ENCODE measurements around the gene STK10.

The STK10 gene

DNA sequence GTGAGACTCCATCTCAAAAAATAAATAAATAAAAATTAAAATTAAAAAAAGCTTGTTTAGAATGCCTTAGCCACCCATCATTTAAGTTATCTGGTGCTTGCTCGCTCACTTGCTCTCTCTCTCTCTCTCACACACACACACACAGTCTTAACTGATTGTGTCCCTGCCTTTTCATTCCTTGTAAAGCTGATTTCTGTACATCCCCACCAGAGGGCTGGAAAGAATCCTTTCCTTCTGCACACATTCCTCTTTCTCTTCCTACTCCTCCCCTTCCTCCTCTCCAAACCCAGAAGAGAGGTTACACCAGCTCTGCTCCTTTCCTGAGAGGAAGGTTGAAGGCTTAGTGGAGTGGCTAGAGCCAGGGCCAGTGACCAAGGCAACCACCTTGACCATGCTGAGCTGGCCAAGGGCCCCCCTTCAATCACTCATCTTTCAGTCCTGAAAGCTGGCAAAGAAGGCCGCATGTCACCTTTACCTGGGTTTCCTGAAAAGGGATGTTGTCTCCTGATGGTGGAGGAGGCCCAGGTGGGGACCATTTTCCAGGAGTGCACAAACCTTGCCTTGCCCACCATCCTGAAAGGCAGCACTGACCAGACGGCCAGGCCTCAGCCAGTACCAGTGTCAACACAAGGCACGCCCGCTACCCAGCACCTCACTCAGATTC lies 25.6 kb downstream of the STK10 start:
- no peak overlapping the region for H3K4me3 ChIP-seq (replicated peaks; ENCODE audit: insufficient read depth, low read length)
- TF ChIP-seq, protein P1, sequence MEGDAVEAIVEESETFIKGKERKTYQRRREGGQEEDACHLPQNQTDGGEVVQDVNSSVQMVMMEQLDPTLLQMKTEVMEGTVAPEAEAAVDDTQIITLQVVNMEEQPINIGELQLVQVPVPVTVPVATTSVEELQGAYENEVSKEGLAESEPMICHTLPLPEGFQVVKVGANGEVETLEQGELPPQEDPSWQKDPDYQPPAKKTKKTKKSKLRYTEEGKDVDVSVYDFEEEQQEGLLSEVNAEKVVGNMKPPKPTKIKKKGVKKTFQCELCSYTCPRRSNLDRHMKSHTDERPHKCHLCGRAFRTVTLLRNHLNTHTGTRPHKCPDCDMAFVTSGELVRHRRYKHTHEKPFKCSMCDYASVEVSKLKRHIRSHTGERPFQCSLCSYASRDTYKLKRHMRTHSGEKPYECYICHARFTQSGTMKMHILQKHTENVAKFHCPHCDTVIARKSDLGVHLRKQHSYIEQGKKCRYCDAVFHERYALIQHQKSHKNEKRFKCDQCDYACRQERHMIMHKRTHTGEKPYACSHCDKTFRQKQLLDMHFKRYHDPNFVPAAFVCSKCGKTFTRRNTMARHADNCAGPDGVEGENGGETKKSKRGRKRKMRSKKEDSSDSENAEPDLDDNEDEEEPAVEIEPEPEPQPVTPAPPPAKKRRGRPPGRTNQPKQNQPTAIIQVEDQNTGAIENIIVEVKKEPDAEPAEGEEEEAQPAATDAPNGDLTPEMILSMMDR (IDR thresholded peaks at IDR 0.05; ENCODE audit: insufficient read depth, low read length), result no peak
- TF ChIP-seq SPI1 (IDR thresholded peaks at IDR 0.05; ENCODE audit: borderline replicate concordance, low read depth) (no peak), GABPA (IDR thresholded peaks at IDR 0.05; ENCODE audit: low read depth) (no peak), POLR2AphosphoS5 (IDR thresholded peaks at IDR 0.05; ENCODE audit: low read depth) (no peak)
- TF ChIP-seq, protein P2, sequence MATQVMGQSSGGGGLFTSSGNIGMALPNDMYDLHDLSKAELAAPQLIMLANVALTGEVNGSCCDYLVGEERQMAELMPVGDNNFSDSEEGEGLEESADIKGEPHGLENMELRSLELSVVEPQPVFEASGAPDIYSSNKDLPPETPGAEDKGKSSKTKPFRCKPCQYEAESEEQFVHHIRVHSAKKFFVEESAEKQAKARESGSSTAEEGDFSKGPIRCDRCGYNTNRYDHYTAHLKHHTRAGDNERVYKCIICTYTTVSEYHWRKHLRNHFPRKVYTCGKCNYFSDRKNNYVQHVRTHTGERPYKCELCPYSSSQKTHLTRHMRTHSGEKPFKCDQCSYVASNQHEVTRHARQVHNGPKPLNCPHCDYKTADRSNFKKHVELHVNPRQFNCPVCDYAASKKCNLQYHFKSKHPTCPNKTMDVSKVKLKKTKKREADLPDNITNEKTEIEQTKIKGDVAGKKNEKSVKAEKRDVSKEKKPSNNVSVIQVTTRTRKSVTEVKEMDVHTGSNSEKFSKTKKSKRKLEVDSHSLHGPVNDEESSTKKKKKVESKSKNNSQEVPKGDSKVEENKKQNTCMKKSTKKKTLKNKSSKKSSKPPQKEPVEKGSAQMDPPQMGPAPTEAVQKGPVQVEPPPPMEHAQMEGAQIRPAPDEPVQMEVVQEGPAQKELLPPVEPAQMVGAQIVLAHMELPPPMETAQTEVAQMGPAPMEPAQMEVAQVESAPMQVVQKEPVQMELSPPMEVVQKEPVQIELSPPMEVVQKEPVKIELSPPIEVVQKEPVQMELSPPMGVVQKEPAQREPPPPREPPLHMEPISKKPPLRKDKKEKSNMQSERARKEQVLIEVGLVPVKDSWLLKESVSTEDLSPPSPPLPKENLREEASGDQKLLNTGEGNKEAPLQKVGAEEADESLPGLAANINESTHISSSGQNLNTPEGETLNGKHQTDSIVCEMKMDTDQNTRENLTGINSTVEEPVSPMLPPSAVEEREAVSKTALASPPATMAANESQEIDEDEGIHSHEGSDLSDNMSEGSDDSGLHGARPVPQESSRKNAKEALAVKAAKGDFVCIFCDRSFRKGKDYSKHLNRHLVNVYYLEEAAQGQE (IDR thresholded peaks at IDR 0.05; ENCODE audit: insufficient replicate concordance, low read depth), result no peak
- no peak overlapping the region for H3K27ac ChIP-seq (replicated peaks)
- H3K27me3 ChIP-seq (ENCODE audit: insufficient read depth, poor library complexity, severe bottlenecking), result no peaks in the 10 kb centered on the region
- DNase-seq (ENCODE audit: low read depth in 1 of 2, low spot score in 1 of 2), result no peak

DNA sequence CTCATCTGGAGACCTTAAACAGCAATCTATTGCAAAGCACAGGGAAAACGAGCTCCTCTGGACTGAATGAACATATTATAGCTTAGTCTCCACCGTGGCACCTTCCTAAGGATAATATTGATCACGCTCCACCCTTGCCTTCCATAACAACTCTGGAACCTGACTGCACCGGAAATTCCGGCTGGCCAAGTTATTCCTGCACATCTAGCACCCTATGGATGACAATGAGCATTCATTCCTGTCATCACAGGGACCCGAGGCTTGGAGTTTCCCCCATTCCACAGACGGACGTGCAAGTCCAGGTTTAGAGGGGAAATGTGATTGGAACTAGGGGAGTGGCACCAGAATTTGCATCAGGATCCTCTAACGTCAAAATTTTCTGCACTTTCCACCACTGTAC lies 27.5 kb downstream of the STK10 start:
- Histone ChIP-seq H3K4me3 (replicated peaks; ENCODE audit: insufficient read depth, low read length) (no peak overlapping the region), H3K27ac (replicated peaks) (no peak overlapping the region), H3K27me3 (ENCODE audit: insufficient read depth, poor library complexity, severe bottlenecking) (no peaks in the 10 kb centered on the region)
- DNase-seq (ENCODE audit: low read depth in 1 of 2, low spot score in 1 of 2), result no peak
- TF ChIP-seq POLR2AphosphoS5 (IDR thresholded peaks at IDR 0.05; ENCODE audit: low read depth) (no peak), GABPA (IDR thresholded peaks at IDR 0.05; ENCODE audit: low read depth) (no peak), SPI1 (IDR thresholded peaks at IDR 0.05; ENCODE audit: borderline replicate concordance, low read depth) (no peak)
- TF ChIP-seq, protein P2 (IDR thresholded peaks at IDR 0.05; ENCODE audit: insufficient replicate concordance, low read depth), result no peak
- TF ChIP-seq, protein P1 (IDR thresholded peaks at IDR 0.05; ENCODE audit: insufficient read depth, low read length), result no peak

DNA sequence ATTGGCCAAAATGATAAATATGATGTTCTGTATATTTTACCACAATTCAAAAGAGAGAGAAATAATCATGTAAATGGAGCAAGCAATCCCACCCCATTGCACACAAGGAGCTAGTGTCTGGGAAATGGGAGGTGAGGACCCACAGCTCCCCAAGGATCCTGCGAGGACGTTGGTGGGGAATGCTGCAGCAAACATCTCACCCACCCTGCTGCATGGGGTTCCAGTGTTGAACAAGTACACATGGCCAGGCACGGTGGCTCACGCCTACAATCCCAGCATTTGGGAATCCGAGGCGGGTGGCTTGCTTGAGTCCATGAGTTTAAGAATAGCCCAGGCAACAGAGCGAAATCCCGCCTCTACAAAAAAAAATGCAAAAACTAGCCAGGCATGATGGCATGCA lies 29.0 kb downstream of the STK10 start:
- no peak for DNase-seq (ENCODE audit: low read depth in 1 of 2, low spot score in 1 of 2)
- TF ChIP-seq, protein P1 (IDR thresholded peaks at IDR 0.05; ENCODE audit: insufficient read depth, low read length), result no peak
- TF ChIP-seq, protein P2 (IDR thresholded peaks at IDR 0.05; ENCODE audit: insufficient replicate concordance, low read depth), result no peak
- TF ChIP-seq POLR2AphosphoS5 (IDR thresholded peaks at IDR 0.05; ENCODE audit: low read depth), result no peak
- no peak for TF ChIP-seq GABPA (IDR thresholded peaks at IDR 0.05; ENCODE audit: low read depth)
- TF ChIP-seq SPI1 (IDR thresholded peaks at IDR 0.05; ENCODE audit: borderline replicate concordance, low read depth), result no peak
- H3K27me3 ChIP-seq (ENCODE audit: insufficient read depth, poor library complexity, severe bottlenecking), result no peaks in the 10 kb centered on the region
- H3K4me3 ChIP-seq (replicated peaks; ENCODE audit: insufficient read depth, low read length), result no peak overlapping the region
- H3K27ac ChIP-seq (replicated peaks), result no peak overlapping the region
